HEK293 (cell line): ENCODE measurements around the gene UBE2F.

ENCODE experiments used
- CTCF ChIA-PET: fragments of 350-600 bp; formaldehyde crosslinking; extraction: SDS; loops from one replicate; lab custom pipeline; 2021; ENCODE audit warnings: antibody characterized with exemption; lab: Yijun Ruan, JAX
- POLR2A ChIA-PET: fragments of 300-600 bp; formaldehyde crosslinking; extraction: SDS; loops from one replicate; lab custom pipeline; 2020; ENCODE audit warnings: antibody characterized with exemption, inconsistent platforms; lab: Yijun Ruan, JAX
- H3K27ac ChIP-seq: fragments of 200-500 bp; sonication (Bioruptor generic); 2 replicates; pipeline ENCODE4 v1.5.1; 2014; ENCODE audit warnings: low read depth, low read length, control low read depth, inconsistent platforms; ENCODE audit errors: extremely low read depth
- H3K36me3 ChIP-seq, 2 experiments: fragments of 200-500 bp in 1 of 2; sonication (Bioruptor generic) in 1 of 2; 1 replicate in 1 of 2; 2 replicates in 1 of 2; pipeline ENCODE4 v1.5.1; 2014 to 2017; ENCODE audit warnings: inconsistent platforms in 2 of 2, low read length in 2 of 2; ENCODE audit not compliant: control insufficient read depth in 2 of 2, insufficient read depth in 1 of 2
- H3K4me1 ChIP-seq: fragments of 200-500 bp; sonication (Bioruptor generic); 2 replicates; pipeline ENCODE4 v1.5.1; 2014; ENCODE audit warnings: mild to moderate bottlenecking, low read length, inconsistent platforms; ENCODE audit not compliant: control insufficient read depth, insufficient read depth
- H3K4me3 ChIP-seq: 2 replicates; pipeline ENCODE4 v1.5.1; 2011; ENCODE audit warnings: low read depth, mild to moderate bottlenecking, control low read depth, low read length, moderate library complexity
- H3K9me3 ChIP-seq: fragments of 200-500 bp; sonication (Bioruptor generic); 2 replicates; pipeline ENCODE4 v1.5.1; 2014; ENCODE audit warnings: low read depth, low read length, inconsistent platforms; ENCODE audit not compliant: control insufficient read depth, insufficient read depth
- GLIS1 ChIP-seq: fragments of 450-650 bp; formaldehyde crosslinking; IDR thresholded peaks from 2 replicates; pipeline ENCODE4 v1.5.1; 2016; ENCODE audit warnings: missing biosample characterization, missing genetic modification characterization
- RBAK ChIP-seq: fragments of 450-650 bp; formaldehyde crosslinking; IDR thresholded peaks from 2 replicates; pipeline ENCODE4 v1.5.1; 2016; ENCODE audit warnings: missing biosample characterization, missing genetic modification characterization
- SALL2 ChIP-seq: fragments of 450-650 bp; formaldehyde crosslinking; IDR thresholded peaks from 2 replicates; pipeline ENCODE4 v1.5.0; 2017; ENCODE audit warnings: missing biosample characterization, mild to moderate bottlenecking, missing genetic modification characterization, borderline replicate concordance
- SP3 ChIP-seq: fragments of 450-650 bp; formaldehyde crosslinking; IDR thresholded peaks from 2 replicates; pipeline ENCODE4 v1.5.1; 2016; ENCODE audit warnings: missing biosample characterization, missing genetic modification characterization
- ZNF174 ChIP-seq: fragments of 450-650 bp; formaldehyde crosslinking; IDR thresholded peaks from 2 replicates; pipeline ENCODE4 v1.5.0; 2017; ENCODE audit warnings: missing biosample characterization, mild to moderate bottlenecking, missing genetic modification characterization
- ZNF214 ChIP-seq: fragments of 450-650 bp; formaldehyde crosslinking; IDR thresholded peaks from 2 replicates; pipeline ENCODE4 v1.5.1; 2017; ENCODE audit warnings: missing biosample characterization, mild to moderate bottlenecking, missing genetic modification characterization, borderline replicate concordance
- ZNF366 ChIP-seq: fragments of 450-650 bp; formaldehyde crosslinking; conservative IDR thresholded peaks from 2 replicates; pipeline ENCODE4 v1.5.1; 2016; ENCODE audit warnings: missing biosample characterization, missing genetic modification characterization
- ZNF394 ChIP-seq: fragments of 450-650 bp; formaldehyde crosslinking; IDR thresholded peaks from 2 replicates; pipeline ENCODE4 v1.5.1; 2016; ENCODE audit warnings: missing biosample characterization, missing genetic modification characterization, mild to moderate bottlenecking, moderate library complexity, borderline replicate concordance
- ZNF426 ChIP-seq: fragments of 450-650 bp; formaldehyde crosslinking; IDR thresholded peaks from 2 replicates; pipeline ENCODE4 v1.5.1; 2017; ENCODE audit warnings: missing biosample characterization, missing genetic modification characterization, mild to moderate bottlenecking, inconsistent platforms, moderate library complexity
- ZNF571 ChIP-seq: fragments of 450-650 bp; formaldehyde crosslinking; IDR thresholded peaks from 2 replicates; pipeline ENCODE4 v1.5.0; 2017; ENCODE audit warnings: missing biosample characterization, missing genetic modification characterization
- ZNF626 ChIP-seq: fragments of 450-650 bp; sonication (Bioruptor Pico); formaldehyde crosslinking; IDR thresholded peaks from 2 replicates; pipeline ENCODE4 v1.5.1; 2018; ENCODE audit warnings: missing biosample characterization, missing genetic modification characterization, inconsistent platforms
- ZNF658 ChIP-seq: fragments of 450-650 bp; formaldehyde crosslinking; IDR thresholded peaks from 2 replicates; pipeline ENCODE4; 2016; ENCODE audit warnings: missing biosample characterization, missing genetic modification characterization
- ZNF660 ChIP-seq: fragments of 450-650 bp; IDR thresholded peaks from 2 replicates; pipeline ENCODE4 v1.5.1; 2018; ENCODE audit warnings: missing biosample characterization, mild to moderate bottlenecking, missing genetic modification characterization
- TF ChIP-seq, protein P1 (sequence below): fragments of 450-650 bp; formaldehyde crosslinking; IDR thresholded peaks from 2 replicates; pipeline ENCODE4 v1.5.1; 2016; ENCODE audit warnings: missing biosample characterization, missing genetic modification characterization
- TF ChIP-seq, protein P2 (sequence below): fragments of 450-650 bp; formaldehyde crosslinking; conservative IDR thresholded peaks from 2 replicates; pipeline ENCODE4 v1.5.1; 2016; ENCODE audit warnings: low read depth, missing biosample characterization, missing genetic modification characterization
- TF ChIP-seq, protein P3 (sequence below): fragments of 450-650 bp; formaldehyde crosslinking; IDR thresholded peaks from 2 replicates; pipeline ENCODE4 v1.5.1; 2016; ENCODE audit warnings: missing biosample characterization, missing genetic modification characterization
- TF ChIP-seq, protein P4 (sequence below): fragments of 450-650 bp; formaldehyde crosslinking; IDR thresholded peaks from 2 replicates; pipeline ENCODE4 v1.5.1; 2016; ENCODE audit warnings: missing biosample characterization, missing genetic modification characterization
- TF ChIP-seq, protein P5 (sequence below): fragments of 450-650 bp; formaldehyde crosslinking; IDR thresholded peaks from 2 replicates; pipeline ENCODE4 v1.5.1; 2016; ENCODE audit warnings: missing biosample characterization, missing genetic modification characterization, borderline replicate concordance

The UBE2F gene

DNA sequence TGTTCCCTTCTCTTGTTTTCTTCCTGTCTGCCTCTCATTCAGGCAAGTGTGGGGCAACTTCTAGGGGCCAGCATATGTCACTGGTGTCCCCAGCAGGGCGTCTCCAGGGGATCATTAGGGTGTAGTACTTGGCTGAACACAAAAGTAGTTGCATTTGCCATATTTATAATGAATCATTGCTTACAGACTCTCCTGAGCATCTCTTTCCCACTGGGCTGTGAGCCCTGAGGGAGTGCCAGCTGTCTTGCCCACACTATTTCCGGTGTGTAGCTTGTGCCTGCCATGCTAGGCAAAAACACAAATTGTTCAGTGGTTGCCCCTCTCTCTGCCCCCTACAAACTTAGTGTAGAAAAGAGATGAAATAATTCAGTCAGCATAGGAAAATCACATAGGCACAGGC, 53.1 kb downstream of the UBE2F start:
- TF ChIP-seq SALL2, result no peak
- no peaks in the 10 kb centered on the region for H3K9me3 ChIP-seq
- POLR2A ChIA-PET, result no interaction called here
- H3K27ac ChIP-seq, result no peak overlapping the region
- peaks cover 0 to 24% of the 10 kb centered on the region in 2 experiments; a peak in 2 of 3 replicates for H3K36me3 ChIP-seq
- no peak overlapping the region for H3K4me3 ChIP-seq
- no peaks in the 10 kb centered on the region for H3K4me1 ChIP-seq
- CTCF ChIA-PET, result no interaction called here

DNA sequence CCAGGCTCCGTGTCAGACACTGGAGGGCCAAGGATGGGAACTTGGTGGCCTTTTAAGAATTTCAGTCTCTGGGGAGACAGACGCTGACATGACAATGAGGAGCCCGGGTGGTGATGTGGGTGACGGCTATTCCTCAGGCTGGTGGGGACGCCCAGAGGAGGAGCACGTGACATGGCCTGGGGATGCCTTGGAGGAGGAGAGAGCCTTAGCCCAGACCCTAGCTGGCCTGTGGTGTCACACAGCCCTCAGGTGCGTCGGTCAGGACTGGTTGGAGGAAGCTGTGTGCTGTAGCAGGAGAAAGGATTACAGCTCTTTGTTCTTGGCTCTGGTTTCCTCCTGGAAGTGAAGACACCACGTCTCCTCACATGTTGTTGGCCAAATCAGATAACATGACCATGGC, 54.0 kb downstream of the UBE2F start:
- H3K4me3 ChIP-seq, result no peak overlapping the region
- POLR2A ChIA-PET, result no interaction called here
- no peaks in the 10 kb centered on the region for H3K9me3 ChIP-seq
- H3K4me1 ChIP-seq, result no peaks in the 10 kb centered on the region
- CTCF ChIA-PET, result no interaction called here
- H3K36me3 ChIP-seq, result peaks cover 0 to 33% of the 10 kb centered on the region in 2 experiments; a peak in 2 of 3 replicates
- no peak overlapping the region for H3K27ac ChIP-seq
- TF ChIP-seq, protein P1, sequence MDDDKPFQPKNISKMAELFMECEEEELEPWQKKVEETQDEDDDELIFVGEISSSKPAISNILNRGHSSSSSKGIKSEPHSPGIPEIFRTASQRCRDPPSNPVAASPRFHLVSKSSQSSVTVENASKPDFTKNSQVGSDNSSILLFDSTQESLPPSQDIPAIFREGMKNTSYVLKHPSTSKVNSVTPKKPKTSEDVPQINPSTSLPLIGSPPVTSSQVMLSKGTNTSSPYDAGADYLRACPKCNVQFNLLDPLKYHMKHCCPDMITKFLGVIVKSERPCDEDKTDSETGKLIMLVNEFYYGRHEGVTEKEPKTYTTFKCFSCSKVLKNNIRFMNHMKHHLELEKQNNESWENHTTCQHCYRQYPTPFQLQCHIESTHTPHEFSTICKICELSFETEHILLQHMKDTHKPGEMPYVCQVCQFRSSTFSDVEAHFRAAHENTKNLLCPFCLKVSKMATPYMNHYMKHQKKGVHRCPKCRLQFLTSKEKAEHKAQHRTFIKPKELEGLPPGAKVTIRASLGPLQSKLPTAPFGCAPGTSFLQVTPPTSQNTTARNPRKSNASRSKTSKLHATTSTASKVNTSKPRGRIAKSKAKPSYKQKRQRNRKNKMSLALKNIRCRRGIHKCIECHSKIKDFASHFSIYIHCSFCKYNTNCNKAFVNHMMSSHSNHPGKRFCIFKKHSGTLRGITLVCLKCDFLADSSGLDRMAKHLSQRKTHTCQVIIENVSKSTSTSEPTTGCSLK (tag by site-specific recombination), result no peak
- no peak for TF ChIP-seq ZNF571 (tag by site-specific recombination)
- no peak for TF ChIP-seq ZNF426 (tag by site-specific recombination)
- TF ChIP-seq, protein P2, sequence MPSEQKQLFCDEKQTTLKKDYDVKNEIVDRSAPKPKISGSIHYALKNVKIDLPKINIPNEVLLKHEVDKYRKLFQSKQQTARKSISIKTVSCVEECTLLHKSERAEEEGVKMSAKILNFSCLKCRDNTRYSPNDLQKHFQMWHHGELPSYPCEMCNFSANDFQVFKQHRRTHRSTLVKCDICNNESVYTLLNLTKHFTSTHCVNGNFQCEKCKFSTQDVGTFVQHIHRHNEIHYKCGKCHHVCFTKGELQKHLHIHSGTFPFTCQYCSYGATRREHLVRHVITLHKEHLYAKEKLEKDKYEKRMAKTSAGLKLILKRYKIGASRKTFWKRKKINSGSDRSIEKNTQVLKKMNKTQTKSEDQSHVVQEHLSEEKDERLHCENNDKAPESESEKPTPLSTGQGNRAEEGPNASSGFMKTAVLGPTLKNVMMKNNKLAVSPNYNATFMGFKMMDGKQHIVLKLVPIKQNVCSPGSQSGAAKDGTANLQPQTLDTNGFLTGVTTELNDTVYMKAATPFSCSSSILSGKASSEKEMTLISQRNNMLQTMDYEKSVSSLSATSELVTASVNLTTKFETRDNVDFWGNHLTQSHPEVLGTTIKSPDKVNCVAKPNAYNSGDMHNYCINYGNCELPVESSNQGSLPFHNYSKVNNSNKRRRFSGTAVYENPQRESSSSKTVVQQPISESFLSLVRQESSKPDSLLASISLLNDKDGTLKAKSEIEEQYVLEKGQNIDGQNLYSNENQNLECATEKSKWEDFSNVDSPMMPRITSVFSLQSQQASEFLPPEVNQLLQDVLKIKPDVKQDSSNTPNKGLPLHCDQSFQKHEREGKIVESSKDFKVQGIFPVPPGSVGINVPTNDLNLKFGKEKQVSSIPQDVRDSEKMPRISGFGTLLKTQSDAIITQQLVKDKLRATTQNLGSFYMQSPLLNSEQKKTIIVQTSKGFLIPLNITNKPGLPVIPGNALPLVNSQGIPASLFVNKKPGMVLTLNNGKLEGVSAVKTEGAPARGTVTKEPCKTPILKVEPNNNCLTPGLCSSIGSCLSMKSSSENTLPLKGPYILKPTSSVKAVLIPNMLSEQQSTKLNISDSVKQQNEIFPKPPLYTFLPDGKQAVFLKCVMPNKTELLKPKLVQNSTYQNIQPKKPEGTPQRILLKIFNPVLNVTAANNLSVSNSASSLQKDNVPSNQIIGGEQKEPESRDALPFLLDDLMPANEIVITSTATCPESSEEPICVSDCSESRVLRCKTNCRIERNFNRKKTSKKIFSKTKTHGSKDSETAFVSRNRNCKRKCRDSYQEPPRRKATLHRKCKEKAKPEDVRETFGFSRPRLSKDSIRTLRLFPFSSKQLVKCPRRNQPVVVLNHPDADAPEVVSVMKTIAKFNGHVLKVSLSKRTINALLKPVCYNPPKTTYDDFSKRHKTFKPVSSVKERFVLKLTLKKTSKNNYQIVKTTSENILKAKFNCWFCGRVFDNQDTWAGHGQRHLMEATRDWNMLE (tag by site-specific recombination), result no peak
- TF ChIP-seq, protein P3, sequence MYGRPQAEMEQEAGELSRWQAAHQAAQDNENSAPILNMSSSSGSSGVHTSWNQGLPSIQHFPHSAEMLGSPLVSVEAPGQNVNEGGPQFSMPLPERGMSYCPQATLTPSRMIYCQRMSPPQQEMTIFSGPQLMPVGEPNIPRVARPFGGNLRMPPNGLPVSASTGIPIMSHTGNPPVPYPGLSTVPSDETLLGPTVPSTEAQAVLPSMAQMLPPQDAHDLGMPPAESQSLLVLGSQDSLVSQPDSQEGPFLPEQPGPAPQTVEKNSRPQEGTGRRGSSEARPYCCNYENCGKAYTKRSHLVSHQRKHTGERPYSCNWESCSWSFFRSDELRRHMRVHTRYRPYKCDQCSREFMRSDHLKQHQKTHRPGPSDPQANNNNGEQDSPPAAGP, result no peak
- no peak for TF ChIP-seq GLIS1
- TF ChIP-seq ZNF214 (tag by site-specific recombination), result no peak
- TF ChIP-seq ZNF366 (tag by site-specific recombination), result no peak
- TF ChIP-seq ZNF660 (tag by site-specific recombination), result no peak
- no peak for TF ChIP-seq RBAK (tag by site-specific recombination)
- no peak for TF ChIP-seq ZNF394 (tag by site-specific recombination)
- TF ChIP-seq, protein P4, sequence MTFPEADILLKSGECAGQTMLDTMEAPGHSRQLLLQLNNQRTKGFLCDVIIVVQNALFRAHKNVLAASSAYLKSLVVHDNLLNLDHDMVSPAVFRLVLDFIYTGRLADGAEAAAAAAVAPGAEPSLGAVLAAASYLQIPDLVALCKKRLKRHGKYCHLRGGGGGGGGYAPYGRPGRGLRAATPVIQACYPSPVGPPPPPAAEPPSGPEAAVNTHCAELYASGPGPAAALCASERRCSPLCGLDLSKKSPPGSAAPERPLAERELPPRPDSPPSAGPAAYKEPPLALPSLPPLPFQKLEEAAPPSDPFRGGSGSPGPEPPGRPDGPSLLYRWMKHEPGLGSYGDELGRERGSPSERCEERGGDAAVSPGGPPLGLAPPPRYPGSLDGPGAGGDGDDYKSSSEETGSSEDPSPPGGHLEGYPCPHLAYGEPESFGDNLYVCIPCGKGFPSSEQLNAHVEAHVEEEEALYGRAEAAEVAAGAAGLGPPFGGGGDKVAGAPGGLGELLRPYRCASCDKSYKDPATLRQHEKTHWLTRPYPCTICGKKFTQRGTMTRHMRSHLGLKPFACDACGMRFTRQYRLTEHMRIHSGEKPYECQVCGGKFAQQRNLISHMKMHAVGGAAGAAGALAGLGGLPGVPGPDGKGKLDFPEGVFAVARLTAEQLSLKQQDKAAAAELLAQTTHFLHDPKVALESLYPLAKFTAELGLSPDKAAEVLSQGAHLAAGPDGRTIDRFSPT (tag by site-specific recombination), result no peak
- no peak for TF ChIP-seq ZNF626 (tag by site-specific recombination)
- no peak for TF ChIP-seq SP3 (tag by site-specific recombination)
- TF ChIP-seq, protein P5, sequence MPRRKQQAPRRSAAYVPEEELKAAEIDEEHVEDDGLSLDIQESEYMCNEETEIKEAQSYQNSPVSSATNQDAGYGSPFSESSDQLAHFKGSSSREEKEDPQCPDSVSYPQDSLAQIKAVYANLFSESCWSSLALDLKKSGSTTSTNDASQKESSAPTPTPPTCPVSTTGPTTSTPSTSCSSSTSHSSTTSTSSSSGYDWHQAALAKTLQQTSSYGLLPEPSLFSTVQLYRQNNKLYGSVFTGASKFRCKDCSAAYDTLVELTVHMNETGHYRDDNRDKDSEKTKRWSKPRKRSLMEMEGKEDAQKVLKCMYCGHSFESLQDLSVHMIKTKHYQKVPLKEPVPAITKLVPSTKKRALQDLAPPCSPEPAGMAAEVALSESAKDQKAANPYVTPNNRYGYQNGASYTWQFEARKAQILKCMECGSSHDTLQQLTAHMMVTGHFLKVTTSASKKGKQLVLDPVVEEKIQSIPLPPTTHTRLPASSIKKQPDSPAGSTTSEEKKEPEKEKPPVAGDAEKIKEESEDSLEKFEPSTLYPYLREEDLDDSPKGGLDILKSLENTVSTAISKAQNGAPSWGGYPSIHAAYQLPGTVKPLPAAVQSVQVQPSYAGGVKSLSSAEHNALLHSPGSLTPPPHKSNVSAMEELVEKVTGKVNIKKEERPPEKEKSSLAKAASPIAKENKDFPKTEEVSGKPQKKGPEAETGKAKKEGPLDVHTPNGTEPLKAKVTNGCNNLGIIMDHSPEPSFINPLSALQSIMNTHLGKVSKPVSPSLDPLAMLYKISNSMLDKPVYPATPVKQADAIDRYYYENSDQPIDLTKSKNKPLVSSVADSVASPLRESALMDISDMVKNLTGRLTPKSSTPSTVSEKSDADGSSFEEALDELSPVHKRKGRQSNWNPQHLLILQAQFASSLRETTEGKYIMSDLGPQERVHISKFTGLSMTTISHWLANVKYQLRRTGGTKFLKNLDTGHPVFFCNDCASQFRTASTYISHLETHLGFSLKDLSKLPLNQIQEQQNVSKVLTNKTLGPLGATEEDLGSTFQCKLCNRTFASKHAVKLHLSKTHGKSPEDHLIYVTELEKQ, result no peak
- TF ChIP-seq ZNF658 (tag by site-specific recombination), result no peak
- no peak for TF ChIP-seq ZNF174 (tag by site-specific recombination)
